HepG2 (cell line): Measurements from ENCODE around the gene LEUTX.

Experiments
- ATF3 ChIP-seq: sonication (generic); formaldehyde crosslinking; IDR thresholded peaks from 2 replicates; pipeline ENCODE4 v1.4.0; 2020; ENCODE audit warnings: missing genetic modification reagents
- CTCF ChIP-seq: sonication (generic); formaldehyde crosslinking; IDR thresholded peaks from 2 replicates; pipeline ENCODE4 v1.5.0; 2020; ENCODE audit warnings: mild to moderate bottlenecking, missing genetic modification reagents, moderate library complexity
- ERF ChIP-seq: IDR thresholded peaks from 2 replicates; pipeline ENCODE4 v1.6.1; 2018; ENCODE audit warnings: missing biosample characterization, missing genetic modification reagents
- EZH2 ChIP-seq: conservative IDR thresholded peaks from 2 replicates; pipeline ENCODE4 v1.6.1; 2012; ENCODE audit warnings: mild to moderate bottlenecking, low read depth, low read length, moderate library complexity
- MAX ChIP-seq: IDR thresholded peaks from 2 replicates; pipeline ENCODE4 v1.6.1; 2012; ENCODE audit warnings: inconsistent platforms
- NR3C1 ChIP-seq: sonication (generic); formaldehyde crosslinking; IDR thresholded peaks from 2 replicates; pipeline ENCODE4 v1.4.0; 2020; ENCODE audit warnings: missing genetic modification reagents
- RORA ChIP-seq: sonication (generic); formaldehyde crosslinking; IDR thresholded peaks from 2 replicates; pipeline ENCODE4 v1.5.0; 2020; ENCODE audit warnings: mild to moderate bottlenecking, missing genetic modification reagents, moderate library complexity
- ZNF407 ChIP-seq: sonication (generic); formaldehyde crosslinking; IDR thresholded peaks from one replicate; pipeline ENCODE4 v1.5.1; 2020; ENCODE audit warnings: mild to moderate bottlenecking, missing genetic modification reagents; ENCODE audit errors: not compliant biosample characterization
- ZNF44 ChIP-seq: sonication (generic); formaldehyde crosslinking; IDR thresholded peaks from 2 replicates; pipeline ENCODE4 v1.5.1; 2020; ENCODE audit warnings: mild to moderate bottlenecking, missing genetic modification reagents
- ZNF580 ChIP-seq: IDR thresholded peaks from 2 replicates; pipeline ENCODE4 v1.6.1; 2016; ENCODE audit warnings: low read depth, borderline replicate concordance

DNA sequence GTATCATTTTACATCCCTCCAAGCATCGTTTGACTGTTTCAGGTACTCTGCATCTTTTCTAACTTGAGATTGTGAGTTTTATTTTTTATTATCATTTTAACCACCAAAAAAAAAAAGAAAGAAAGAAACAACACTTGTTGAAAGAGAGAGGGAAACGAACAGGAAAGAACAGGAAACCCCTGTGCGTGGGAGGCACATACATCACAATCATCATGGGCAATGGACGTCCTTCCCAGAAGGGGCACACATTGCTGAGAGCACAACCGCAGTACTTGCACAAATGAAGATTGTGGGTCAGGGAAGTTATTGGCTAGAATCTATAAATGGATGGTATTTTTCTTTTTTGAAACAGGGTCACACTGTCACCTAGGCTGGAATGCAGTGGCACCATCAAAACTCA lies 42.6 kb upstream of the LEUTX start:
- TF ChIP-seq ATF3 (CRISPR knock-in tag) (no peak), EZH2 (no peak), NR3C1 (CRISPR knock-in tag) (no peak), MAX (no peak), ZNF580 (CRISPR knock-in tag) (no peak), RORA (CRISPR knock-in tag) (no peak), ZNF407 (CRISPR knock-in tag) (no peak), ZNF44 (CRISPR knock-in tag) (no peak), CTCF (CRISPR knock-in tag) (no peak), ERF (no peak)
